Measurements from ENCODE around the gene WDFY2. TPM values are rescaled to one million over a fixed set of nuclear protein-coding genes. Genes with fewer than 3 reads are reported as not detected.

The WDFY2 gene
- total RNA-seq, 1 experiment from 2014 or later: 45.5 TPM

GRCh38 chr13:51801631-51802099 lies 217.4 kb downstream of the WDFY2 start:
- Histone ChIP-seq H3K36me3 (ENCODE audit: insufficient read depth, low read length, poor library complexity, severe bottlenecking) (no peaks in the 10 kb centered on the region), H3K27me3 (replicated peaks; ENCODE audit: insufficient read depth, low read depth, low read length, poor library complexity) (no peaks in the 10 kb centered on the region), H3K9me3 (ENCODE audit: low read depth, low read length, poor library complexity, severe bottlenecking) (no peaks in the 10 kb centered on the region), H3K4me1 (ENCODE audit: insufficient read depth, low read length, poor library complexity, severe bottlenecking) (peaks cover 27% of the 10 kb centered on the region), H3K4me3 (ENCODE audit: low read depth, low read length, poor library complexity, severe bottlenecking) (no peak overlapping the region), H3K27ac (ENCODE audit: low read depth, low read length, poor library complexity, severe bottlenecking) (peak overlapping the region; percentile 11)
- no TSS peak for BruUV-seq (replicated peaks)
- peak; percentile 51 for DNase-seq (ENCODE audit: low spot score)
- intact Hi-C loops (cut with micrococcal nuclease; ENCODE audit: unreplicated experiment): loop anchor here (10.0 kb wide), 1 partner anchor 657 kb away; no protein-coding TSS in a partner anchor
- CTCF ChIA-PET: no interaction called here
- TF ChIP-seq CTCF (conservative IDR thresholded peaks at IDR 0.05; ENCODE audit: low read depth, low read length) (no peak), EZH2 (IDR thresholded peaks at IDR 0.05; ENCODE audit: borderline replicate concordance, low read depth, low read length, poor library complexity, severe bottlenecking) (no peak)
- POLR2A ChIA-PET (ENCODE audit: low non-redundant PET): no interaction called here

GRCh38 chr13:51802631-51803418 lies 218.6 kb downstream of the WDFY2 start:
- Histone ChIP-seq H3K27me3 (replicated peaks; ENCODE audit: insufficient read depth, low read depth, low read length, poor library complexity) (no peaks in the 10 kb centered on the region), H3K27ac (ENCODE audit: low read depth, low read length, poor library complexity, severe bottlenecking) (peak overlapping the region; percentile 96), H3K4me1 (ENCODE audit: insufficient read depth, low read length, poor library complexity, severe bottlenecking) (peaks cover 27% of the 10 kb centered on the region), H3K9me3 (ENCODE audit: low read depth, low read length, poor library complexity, severe bottlenecking) (no peaks in the 10 kb centered on the region), H3K36me3 (ENCODE audit: insufficient read depth, low read length, poor library complexity, severe bottlenecking) (no peaks in the 10 kb centered on the region), H3K4me3 (ENCODE audit: low read depth, low read length, poor library complexity, severe bottlenecking) (peak overlapping the region; percentile 69)
- DNase-seq (ENCODE audit: low spot score): no peak
- no peak for TF ChIP-seq EZH2 (IDR thresholded peaks at IDR 0.05; ENCODE audit: borderline replicate concordance, low read depth, low read length, poor library complexity, severe bottlenecking)
- no peak for TF ChIP-seq CTCF (conservative IDR thresholded peaks at IDR 0.05; ENCODE audit: low read depth, low read length)
- intact Hi-C loops (cut with micrococcal nuclease; ENCODE audit: unreplicated experiment): loop anchor here (1.0 to 10.0 kb wide), 2 partner anchors 16 to 658 kb away; no protein-coding TSS in a partner anchor
- TSS peak; percentile 81 for BruUV-seq (replicated peaks)
- ChIA-PET POLR2A (ENCODE audit: low non-redundant PET) (no interaction called here), CTCF (interaction anchor here (0.7 kb wide), 1 partner anchor 648 kb away, joined by 9 read pairs; no protein-coding TSS in a partner anchor)

- BruUV-seq (replicated peaks): no TSS peak
- DNase-seq (ENCODE audit: low spot score): peak; percentile 93
- H3K27me3 ChIP-seq (replicated peaks; ENCODE audit: insufficient read depth, low read depth, low read length, poor library complexity): no peaks in the 10 kb centered on the region
- CTCF ChIA-PET: no interaction called here
- TF ChIP-seq CTCF (conservative IDR thresholded peaks at IDR 0.05; ENCODE audit: low read depth, low read length) (no peak), EZH2 (IDR thresholded peaks at IDR 0.05; ENCODE audit: borderline replicate concordance, low read depth, low read length, poor library complexity, severe bottlenecking) (no peak)
- intact Hi-C loops (cut with micrococcal nuclease; ENCODE audit: unreplicated experiment): loop anchor here (1.0 to 10.0 kb wide), 2 partner anchors 16 to 659 kb away; no protein-coding TSS in a partner anchor
- H3K9me3 ChIP-seq (ENCODE audit: low read depth, low read length, poor library complexity, severe bottlenecking): no peaks in the 10 kb centered on the region
- H3K27ac ChIP-seq (ENCODE audit: low read depth, low read length, poor library complexity, severe bottlenecking): peak within 1 kb of the TSS; percentile 96
- POLR2A ChIA-PET (ENCODE audit: low non-redundant PET): no interaction called here
- H3K4me3 ChIP-seq (ENCODE audit: low read depth, low read length, poor library complexity, severe bottlenecking): peak within 1 kb of the TSS; percentile 69
- no peaks in the 10 kb centered on the region for H3K36me3 ChIP-seq (ENCODE audit: insufficient read depth, low read length, poor library complexity, severe bottlenecking)
- peaks cover 21% of the 10 kb centered on the region for H3K4me1 ChIP-seq (ENCODE audit: insufficient read depth, low read length, poor library complexity, severe bottlenecking)
Measured at GRCh38 chr13:51803422-51804294, 219.4 kb downstream of the WDFY2 start, which contains the start of gene DHRS12. Gene DHRS12 (minus strand): TSS chr13:51804163. CDS start chr13:51799659, 4,504 bp downstream.
